ENCODE results near the gene TLE3. TPM values are rescaled to one million over a fixed set of nuclear protein-coding genes. Genes with fewer than 3 reads are reported as not detected.
A peak's percentile ranks its signal among the peaks of the same experiment; 100 is the strongest.

TLE3 gene
- polyA plus RNA-seq, 2 of the 4 experiments (the other 2 are of a cell fraction), result 4.6 to 5.3 TPM

GRCh38 chr15:70036585-70037291 lies 61.0 kb downstream of the TLE3 start:
- WGBS (ENCODE audit: missing lambda C conversion rate), result 56% methylated on average over 5 of the region's 5 CpGs
- no peak overlapping the region for H3K4me2 ChIP-seq
- ATAC-seq (no peak), FAIRE-seq (no peak), DNase-seq (ENCODE audit: low read depth in 1 of 2, low spot score in 1 of 2) (no peak)
- ChIA-PET CTCF (interaction anchor here (0.5 to 2.0 kb wide), 6 partner anchors 9 to 1987 kb away, joined by 3 to 6 read pairs (median 3); no protein-coding TSS in a partner anchor), POLR2A (no interaction called here)
- TF ChIP-seq FOSL2 (IDR thresholded peaks at IDR 0.05) (no peak), FOSL2 (CRISPR knock-in tag; IDR thresholded peaks at IDR 0.05) (no peak), EHMT2 (IDR thresholded peaks at IDR 0.05; ENCODE audit: low read depth) (no peak), RCOR1 (IDR thresholded peaks at IDR 0.05; ENCODE audit: low read depth, low read length) (no peak), HEYL (CRISPR knock-in tag; IDR thresholded peaks at IDR 0.05) (no peak), ZFP36 (IDR thresholded peaks at IDR 0.05; ENCODE audit: borderline replicate concordance, partially characterized antibody) (no peak), ZNF302 (CRISPR knock-in tag; IDR thresholded peaks at IDR 0.05) (no peak), CBX8 (IDR thresholded peaks at IDR 0.05) (no peak), MAX (IDR thresholded peaks at IDR 0.05) (no peak), RARB (CRISPR knock-in tag; IDR thresholded peaks at IDR 0.05) (no peak), EP300 (IDR thresholded peaks at IDR 0.05) (no peak), HES2 (IDR thresholded peaks at IDR 0.05) (no peak), REST (IDR thresholded peaks at IDR 0.05) (no peak), KDM1A (IDR thresholded peaks at IDR 0.05; ENCODE audit: low read depth) (no peak)
- no peak overlapping the region for H3K4me3 ChIP-seq
- H3K9me3 ChIP-seq, result no peaks in the 10 kb centered on the region
- no peak overlapping the region for H3K27ac ChIP-seq
- no peaks in the 10 kb centered on the region for H3K4me1 ChIP-seq

- H3K4me2 ChIP-seq, result no peak overlapping the region
- H3K4me3 ChIP-seq, result no peak overlapping the region
- TF ChIP-seq PBX3 (IDR thresholded peaks at IDR 0.05) (no peak), CTCF (IDR thresholded peaks at IDR 0.05) (no peak), NFE2L2 (conservative IDR thresholded peaks at IDR 0.05; ENCODE audit: low read length) (no peak), EHF (CRISPR knock-in tag; IDR thresholded peaks at IDR 0.05) (no peak), SMC3 (IDR thresholded peaks at IDR 0.05) (no peak), REST (IDR thresholded peaks at IDR 0.05) (no peak)
- ChIA-PET CTCF (interaction anchor here (2.0 kb wide), 1 partner anchor 453 kb away, joined by 6 read pairs; no protein-coding TSS in a partner anchor), POLR2A (interaction anchor here (0.6 kb wide), 1 partner anchor 64 kb away, joined by 8 read pairs; no protein-coding TSS in a partner anchor)
- H3K4me1 ChIP-seq, result no peaks in the 10 kb centered on the region
- 61% methylated on average over 6 of the region's 6 CpGs for WGBS (ENCODE audit: missing lambda C conversion rate)
- ATAC-seq (0 out of 6 replicates have a peak, but pooled peaks have one; percentile 17 to 26), DNase-seq (ENCODE audit: low read depth in 1 of 2, low spot score in 1 of 2) (no peak), FAIRE-seq (no peak)
- H3K27ac ChIP-seq, result no peak overlapping the region
- no peaks in the 10 kb centered on the region for H3K9me3 ChIP-seq
These were observed 62.0 kb downstream of the TLE3 start for GRCh38 chr15:70035719-70036077.

Measured in A549 (cell line).